GM19455 (cell line): ENCODE measurements around the gene RPL12.

Source experiments
- ATAC-seq: cut with Tn5 transposase; IDR thresholded peaks from one replicate; pipeline ENCODE4 v1.9.1; 2021; ENCODE audit not compliant: unreplicated experiment

Gene RPL12

GRCh38 chr9:127450830-127451607 is at the start of gene RPL12, which contains the start of gene LRSAM1:
Gene RPL12, minus strand, starts transcription at chr9:127451406. Its CDS starts 89 bp downstream, at chr9:127451317.
Gene LRSAM1, plus strand, starts transcription at chr9:127451510. Its CDS starts 3,018 bp downstream, at chr9:127454528.
- peak; percentile 64 for ATAC-seq

GRCh38 chr9:127500862-127501261 is 49.7 kb upstream of the RPL12 start:
- no peak for ATAC-seq

GRCh38 chr9:127500399-127500798 is 49.2 kb upstream of the RPL12 start:
- no peak for ATAC-seq

GRCh38 chr9:127498298-127498697 is 47.1 kb upstream of the RPL12 start:
- no peak for ATAC-seq

GRCh38 chr9:127497656-127498290 is 46.6 kb upstream of the RPL12 start:
- ATAC-seq, result no peak

GRCh38 chr9:127496974-127497373 is 45.8 kb upstream of the RPL12 start:
- ATAC-seq, result no peak

GRCh38 chr9:127495884-127496555 is 44.8 kb upstream of the RPL12 start:
- no peak for ATAC-seq

GRCh38 chr9:127494304-127494702 is 43.1 kb upstream of the RPL12 start:
- no peak for ATAC-seq

- no peak for ATAC-seq
Observed at GRCh38 chr9:127493592-127494303, 42.5 kb upstream of the RPL12 start.

- no peak for ATAC-seq
Observed at GRCh38 chr9:127492616-127493015, 41.4 kb upstream of the RPL12 start.

GRCh38 chr9:127491516-127491915 is 40.3 kb upstream of the RPL12 start:
- no peak for ATAC-seq

GRCh38 chr9:127490535-127491230 is 39.5 kb upstream of the RPL12 start:
- ATAC-seq, result no peak

- ATAC-seq, result no peak
Observed at GRCh38 chr9:127489471-127490115, 38.4 kb upstream of the RPL12 start.

GRCh38 chr9:127488946-127489345 is 37.7 kb upstream of the RPL12 start:
- no peak for ATAC-seq

- ATAC-seq, result no peak
Observed at GRCh38 chr9:127485995-127486394, 34.8 kb upstream of the RPL12 start.

- no peak for ATAC-seq
Observed at GRCh38 chr9:127482662-127483061, 31.5 kb upstream of the RPL12 start.

- no peak for ATAC-seq
Observed at GRCh38 chr9:127479507-127480081, 28.4 kb upstream of the RPL12 start.

GRCh38 chr9:127474592-127474991 is 23.4 kb upstream of the RPL12 start:
- no peak for ATAC-seq

GRCh38 chr9:127473932-127474331 is 22.7 kb upstream of the RPL12 start:
- ATAC-seq, result no peak

GRCh38 chr9:127473501-127473900 is 22.3 kb upstream of the RPL12 start:
- no peak for ATAC-seq
